A673 (cell line): ENCODE measurements around the gene NRG3. TPM values are rescaled to one million over a fixed set of nuclear protein-coding genes. Genes with fewer than 3 reads are reported as not detected.

Experiments used
- BruUV-seq: library from RNA; stranded (reverse); fragments of 400-500 nt; replicated peaks from 2 replicates; lab custom pipeline; 2021; lab: Mats Ljungman, UMichigan
- CTCF ChIA-PET: fragments of 300-600 bp; sonication (Branson Sonifier 250); formaldehyde crosslinking; loops from one replicate; lab custom pipeline; 2022; ENCODE audit warnings: antibody characterized with exemption; lab: Charles Lee
- POLR2A ChIA-PET: fragments of 300-600 bp; sonication (Branson Sonifier 250); formaldehyde crosslinking; loops from one replicate; lab custom pipeline; 2022; ENCODE audit warnings: antibody characterized with exemption; ENCODE audit not compliant: low non-redundant PET; lab: Charles Lee
- DNase-seq: peaks from one replicate; pipeline ENCODE4 v3.0.0-alpha.2; 2015; ENCODE audit warnings: low spot score
- H3K27ac ChIP-seq: fragments of 200-600 bp; sonication (generic); 2 replicates; pipeline ENCODE4 v1.5.1; 2016; ENCODE audit warnings: mixed run types, low read depth, mild to moderate bottlenecking, mixed read lengths, antibody characterized with exemption, low read length; ENCODE audit not compliant: poor library complexity, severe bottlenecking
- H3K27me3 ChIP-seq: fragments of 200-600 bp; sonication (generic); replicated peaks from 2 replicates; pipeline ENCODE4 v1.6.1; 2017; ENCODE audit warnings: mixed run types, low read depth, mild to moderate bottlenecking, mixed read lengths, antibody characterized with exemption, low read length; ENCODE audit not compliant: insufficient read depth, poor library complexity
- H3K36me3 ChIP-seq: fragments of 200-600 bp; sonication (generic); 2 replicates; pipeline ENCODE4 v1.6.1; 2016; ENCODE audit warnings: mixed run types, mild to moderate bottlenecking, mixed read lengths, antibody characterized with exemption, low read length; ENCODE audit not compliant: insufficient read depth, poor library complexity, severe bottlenecking
- H3K4me1 ChIP-seq: fragments of 200-600 bp; sonication (generic); 2 replicates; pipeline ENCODE4 v1.6.1; 2017; ENCODE audit warnings: mixed run types, mild to moderate bottlenecking, mixed read lengths, antibody characterized with exemption, low read length; ENCODE audit not compliant: insufficient read depth, poor library complexity, severe bottlenecking
- H3K4me3 ChIP-seq: fragments of 200-600 bp; sonication (generic); 2 replicates; pipeline ENCODE4 v1.5.1; 2016; ENCODE audit warnings: low read depth, mixed run types, mild to moderate bottlenecking, mixed read lengths, low read length; ENCODE audit not compliant: poor library complexity, severe bottlenecking
- H3K9me3 ChIP-seq: fragments of 200-600 bp; sonication (generic); 2 replicates; pipeline ENCODE4 v1.6.1; 2016; ENCODE audit warnings: mixed run types, low read depth, mild to moderate bottlenecking, mixed read lengths, antibody characterized with exemption, low read length; ENCODE audit not compliant: poor library complexity, severe bottlenecking
- CTCF ChIP-seq: fragments of 300-800, 200-600 bp; sonication (generic); conservative IDR thresholded peaks from 2 replicates; pipeline ENCODE4 v1.5.1; 2017; ENCODE audit warnings: low read depth, mild to moderate bottlenecking, antibody characterized with exemption, low read length, moderate library complexity, mixed read lengths
- EZH2 ChIP-seq: fragments of 200-600 bp; sonication (generic); IDR thresholded peaks from 2 replicates; pipeline ENCODE4 v1.6.1; 2017; ENCODE audit warnings: borderline replicate concordance, low read depth, mild to moderate bottlenecking, mixed read lengths, antibody characterized with exemption, low read length; ENCODE audit not compliant: poor library complexity, severe bottlenecking
- intact Hi-C: fragments of 100-400 bp; cut with micrococcal nuclease; formaldehyde crosslinking; loops from one replicate; pipeline ENCODE4 v1.10.0; 2022; ENCODE audit not compliant: unreplicated experiment
- total RNA-seq: library from RNA; stranded (reverse); gene quantifications from 2 replicates; pipeline ENCODE4 v1.2.3, GENCODE V29; 2021

Gene NRG3
- total RNA-seq, 1 experiment from 2014 or later = not detected

- ChIA-PET CTCF (no interaction called here), POLR2A (interaction anchor here (0.7 kb wide), 1 partner anchor 27 kb away, joined by 17 read pairs; no protein-coding TSS in a partner anchor)
- no TSS peak for BruUV-seq
Observed at GRCh38 chr10:81873231-81873931, 1.6 kb upstream of the NRG3 start.

GRCh38 chr10:81873932-81874816 is 820 bp upstream of the NRG3 start:
- peak overlapping the region; percentile 19 for H3K4me3 ChIP-seq
- BruUV-seq = no TSS peak
- ChIA-PET CTCF (no interaction called here), POLR2A (no interaction called here)
- H3K36me3 ChIP-seq = no peaks in the 10 kb centered on the region
- DNase-seq = no peak
- peaks cover 50% of the 10 kb centered on the region for H3K27me3 ChIP-seq
- H3K4me1 ChIP-seq = no peaks in the 10 kb centered on the region
- intact Hi-C loops = no loop called here
- H3K9me3 ChIP-seq = no peaks in the 10 kb centered on the region
- no peak overlapping the region for H3K27ac ChIP-seq
- peak; percentile 71 for TF ChIP-seq EZH2
- no peak for TF ChIP-seq CTCF

More at GRCh38 chr10:81873231-81873931, 1.6 kb upstream of the NRG3 start:
- intact Hi-C loops = no loop called here
- H3K36me3 ChIP-seq = no peaks in the 10 kb centered on the region
- H3K9me3 ChIP-seq = no peaks in the 10 kb centered on the region
- TF ChIP-seq CTCF (no peak), EZH2 (peak; percentile 20)
- H3K4me3 ChIP-seq = no peak overlapping the region
- H3K27me3 ChIP-seq = peaks cover 50% of the 10 kb centered on the region
- no peak for DNase-seq
- H3K4me1 ChIP-seq = no peaks in the 10 kb centered on the region
- H3K27ac ChIP-seq = no peak overlapping the region

GRCh38 chr10:81875467-81876252 is 666 bp downstream of the NRG3 start:
- Histone ChIP-seq H3K27me3 (peaks cover 49% of the 10 kb centered on the region), H3K4me3 (no peak overlapping the region), H3K4me1 (no peaks in the 10 kb centered on the region), H3K9me3 (no peaks in the 10 kb centered on the region), H3K27ac (no peak overlapping the region), H3K36me3 (no peaks in the 10 kb centered on the region)
- no peak for DNase-seq
- BruUV-seq = no TSS peak
- ChIA-PET POLR2A (no interaction called here), CTCF (no interaction called here)
- intact Hi-C loops = no loop called here
- no peak for TF ChIP-seq CTCF
- no peak for TF ChIP-seq EZH2
